K562 (cell line): Measurements from ENCODE around the gene AARSD1. TPM values are rescaled to one million over a fixed set of nuclear protein-coding genes. Genes with fewer than 3 reads are reported as not detected.

Experiments used
- BCL6 ChIP-seq: fragments of 250-450 bp; sonication (Bioruptor Pico); IDR thresholded peaks from 2 replicates; pipeline ENCODE4 v1.4.0; 2020
- MGA ChIP-seq: fragments of 450-650 bp; IDR thresholded peaks from 2 replicates; pipeline ENCODE4 v1.6.1; 2016; ENCODE audit warnings: mild to moderate bottlenecking, moderate library complexity
- NEUROD1 ChIP-seq: fragments of 150-350 bp; IDR thresholded peaks from 2 replicates; pipeline ENCODE4 v1.6.1; 2014; ENCODE audit warnings: borderline replicate concordance, low read length, low read depth; ENCODE audit not compliant: partially characterized antibody
- RBM25 ChIP-seq: fragments of 200-400 bp; formaldehyde crosslinking; IDR thresholded peaks from 2 replicates; pipeline ENCODE4 v1.6.1; 2018; ENCODE audit warnings: low read length, low read depth, moderate library complexity; ENCODE audit not compliant: severe bottlenecking
- polyA plus RNA-seq, 8 experiments: library from polyadenylated mRNA; depleted of rRNA in 4 of 8; stranded (reverse) in 5 of 8; unstranded in 3 of 8; fragments of >200 nt; fragmentation: Nextera tagmentation in 2 of 8; fragmentation: Illumina TruSeq in 1 of 8; extraction: Ambion mirVana in 2 of 8; extraction: Trizol in 1 of 8; gene quantifications; 2 replicates each; pipeline versions ENCODE4 v1.2.1 to v1.2.3, GENCODE V29; 2011 to 2014; ENCODE audit warnings: inconsistent platforms in 1 of 8, missing spikeins in 1 of 8
- total RNA-seq, 7 experiments: library from RNA; depleted of rRNA in 6 of 7; stranded (reverse); fragments of >200 nt in 6 of 7; fragmentation: Illumina TruSeq in 2 of 7; extraction: Trizol in 2 of 7; gene quantifications; 2 replicates each; pipeline versions ENCODE4 v1.2.1 to v1.2.3, GENCODE V29; 2011 to 2021; ENCODE audit warnings: low replicate concordance in 1 of 7
- TF ChIP-seq, protein P1 (sequence below): fragments of 250-450 bp; sonication (Bioruptor Pico); IDR thresholded peaks from 2 replicates; pipeline ENCODE4 v1.5.0; 2020; ENCODE audit warnings: mild to moderate bottlenecking
- TF ChIP-seq, protein P2 (sequence below): fragments of 450-650 bp; IDR thresholded peaks from 2 replicates; pipeline ENCODE4 v1.6.1; 2017; ENCODE audit warnings: antibody characterized with exemption, mild to moderate bottlenecking

The AARSD1 gene
- total and polyA plus RNA-seq, 9 of the 15 experiments (the other 6 are each of a cell fraction or from before 2014, with no cell fraction given), result 51.7 to 98.5 (median 68.6) TPM

DNA sequence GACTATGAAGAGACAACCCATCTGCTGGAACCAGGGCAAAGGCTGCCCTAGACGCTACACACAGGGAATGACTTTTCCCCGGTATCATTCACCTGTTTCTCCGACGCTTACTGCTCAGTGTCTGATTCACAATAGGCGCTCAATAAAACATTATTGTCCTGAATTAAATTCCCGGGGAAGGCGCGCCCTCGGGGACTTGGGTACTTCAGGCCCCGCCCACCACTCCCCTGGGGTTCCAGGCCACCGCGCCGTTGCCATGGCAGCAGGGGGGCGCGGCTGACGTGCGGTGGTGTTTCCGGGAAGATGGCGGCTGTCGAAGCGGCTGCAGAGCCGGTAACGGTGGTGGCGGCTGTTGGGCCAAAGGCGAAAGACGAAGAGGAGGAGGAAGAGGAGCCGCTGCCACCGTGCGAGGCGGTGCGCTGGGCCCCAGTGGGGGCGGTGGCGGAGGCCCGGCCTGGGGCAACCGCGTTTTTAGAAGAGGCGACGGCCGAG lies 16.1 kb upstream of the AARSD1 start, which contains the start of gene RUNDC1 (continued):
- no peak for TF ChIP-seq MGA
- no peak for TF ChIP-seq RBM25
- TF ChIP-seq, protein P1, sequence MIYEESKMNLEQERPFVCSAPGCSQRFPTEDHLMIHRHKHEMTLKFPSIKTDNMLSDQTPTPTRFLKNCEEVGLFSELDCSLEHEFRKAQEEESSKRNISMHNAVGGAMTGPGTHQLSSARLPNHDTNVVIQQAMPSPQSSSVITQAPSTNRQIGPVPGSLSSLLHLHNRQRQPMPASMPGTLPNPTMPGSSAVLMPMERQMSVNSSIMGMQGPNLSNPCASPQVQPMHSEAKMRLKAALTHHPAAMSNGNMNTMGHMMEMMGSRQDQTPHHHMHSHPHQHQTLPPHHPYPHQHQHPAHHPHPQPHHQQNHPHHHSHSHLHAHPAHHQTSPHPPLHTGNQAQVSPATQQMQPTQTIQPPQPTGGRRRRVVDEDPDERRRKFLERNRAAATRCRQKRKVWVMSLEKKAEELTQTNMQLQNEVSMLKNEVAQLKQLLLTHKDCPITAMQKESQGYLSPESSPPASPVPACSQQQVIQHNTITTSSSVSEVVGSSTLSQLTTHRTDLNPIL (CRISPR knock-in tag), result no peak
- TF ChIP-seq BCL6, result no peak
- TF ChIP-seq, protein P2, sequence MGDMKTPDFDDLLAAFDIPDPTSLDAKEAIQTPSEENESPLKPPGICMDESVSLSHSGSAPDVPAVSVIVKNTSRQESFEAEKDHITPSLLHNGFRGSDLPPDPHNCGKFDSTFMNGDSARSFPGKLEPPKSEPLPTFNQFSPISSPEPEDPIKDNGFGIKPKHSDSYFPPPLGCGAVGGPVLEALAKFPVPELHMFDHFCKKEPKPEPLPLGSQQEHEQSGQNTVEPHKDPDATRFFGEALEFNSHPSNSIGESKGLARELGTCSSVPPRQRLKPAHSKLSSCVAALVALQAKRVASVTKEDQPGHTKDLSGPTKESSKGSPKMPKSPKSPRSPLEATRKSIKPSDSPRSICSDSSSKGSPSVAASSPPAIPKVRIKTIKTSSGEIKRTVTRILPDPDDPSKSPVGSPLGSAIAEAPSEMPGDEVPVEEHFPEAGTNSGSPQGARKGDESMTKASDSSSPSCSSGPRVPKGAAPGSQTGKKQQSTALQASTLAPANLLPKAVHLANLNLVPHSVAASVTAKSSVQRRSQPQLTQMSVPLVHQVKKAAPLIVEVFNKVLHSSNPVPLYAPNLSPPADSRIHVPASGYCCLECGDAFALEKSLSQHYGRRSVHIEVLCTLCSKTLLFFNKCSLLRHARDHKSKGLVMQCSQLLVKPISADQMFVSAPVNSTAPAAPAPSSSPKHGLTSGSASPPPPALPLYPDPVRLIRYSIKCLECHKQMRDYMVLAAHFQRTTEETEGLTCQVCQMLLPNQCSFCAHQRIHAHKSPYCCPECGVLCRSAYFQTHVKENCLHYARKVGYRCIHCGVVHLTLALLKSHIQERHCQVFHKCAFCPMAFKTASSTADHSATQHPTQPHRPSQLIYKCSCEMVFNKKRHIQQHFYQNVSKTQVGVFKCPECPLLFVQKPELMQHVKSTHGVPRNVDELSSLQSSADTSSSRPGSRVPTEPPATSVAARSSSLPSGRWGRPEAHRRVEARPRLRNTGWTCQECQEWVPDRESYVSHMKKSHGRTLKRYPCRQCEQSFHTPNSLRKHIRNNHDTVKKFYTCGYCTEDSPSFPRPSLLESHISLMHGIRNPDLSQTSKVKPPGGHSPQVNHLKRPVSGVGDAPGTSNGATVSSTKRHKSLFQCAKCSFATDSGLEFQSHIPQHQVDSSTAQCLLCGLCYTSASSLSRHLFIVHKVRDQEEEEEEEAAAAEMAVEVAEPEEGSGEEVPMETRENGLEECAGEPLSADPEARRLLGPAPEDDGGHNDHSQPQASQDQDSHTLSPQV, result no peak
- TF ChIP-seq NEUROD1, result peak; percentile 8
